ENCODE data around the gene TAS2R41. TPM values are rescaled to one million over a fixed set of nuclear protein-coding genes. Genes with fewer than 3 reads are reported as not detected.

The TAS2R41 gene
- polyA plus RNA-seq, 1 donor (not counting 4 experiments of a cell fraction or from before 2014, with no cell fraction given), result not detected

DNA sequence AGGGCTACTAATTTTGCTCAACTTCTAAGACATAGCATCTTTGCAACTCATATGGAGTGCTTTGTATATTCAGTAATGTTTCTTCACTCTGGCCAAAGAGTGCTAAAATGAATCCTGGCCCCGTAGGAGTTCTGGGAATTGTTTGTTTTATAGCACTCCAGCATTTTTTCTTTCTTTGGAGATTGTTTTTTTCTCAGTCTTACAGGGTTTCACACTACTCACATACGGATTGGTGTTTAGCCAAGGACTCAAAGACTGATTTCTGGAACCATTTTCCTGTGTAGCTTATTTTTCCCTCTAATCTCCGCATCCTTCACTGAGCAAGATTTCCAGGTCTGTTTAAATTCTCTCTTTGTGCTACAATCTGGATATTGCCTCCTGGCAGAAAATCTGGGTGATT lies 6.4 kb downstream of the TAS2R41 start:
- Histone ChIP-seq H3K9me1 (ENCODE audit: control insufficient read depth, extremely low read depth, insufficient read depth, low read length) (no peaks in the 10 kb centered on the region), H3K79me2 (ENCODE audit: control insufficient read depth, insufficient read depth, low read length) (no peaks in the 10 kb centered on the region), H4K20me1 (ENCODE audit: control insufficient read depth, extremely low read depth, insufficient read depth, low read length) (no peaks in the 10 kb centered on the region), H3K9me3 (ENCODE audit: control insufficient read depth, low read depth, low read length) (no peaks in the 10 kb centered on the region), H2AFZ (ENCODE audit: control insufficient read depth, low read length) (no peak overlapping the region), H3K27ac (ENCODE audit: control insufficient read depth, insufficient read depth, low read length) (no peak overlapping the region), H3K4me1 (ENCODE audit: control insufficient read depth, extremely low read depth, insufficient read depth, low read length) (no peaks in the 10 kb centered on the region), H3K4me2 (ENCODE audit: control insufficient read depth, extremely low read depth, insufficient read depth, low read depth, low read length) (no peak overlapping the region), H3K36me3 (ENCODE audit: control insufficient read depth in 2 of 2, extremely low read depth in 1 of 2, insufficient read depth in 2 of 2, low read length in 2 of 2) (no peaks in the 10 kb centered on the region), H3K9ac (ENCODE audit: control insufficient read depth, extremely low read depth, insufficient read depth, low read length) (no peak overlapping the region), H3K4me3 (ENCODE audit: control insufficient read depth in 2 of 3, extremely low read depth in 1 of 3, insufficient read depth in 2 of 3, low read depth in 1 of 3, low read length in 3 of 3) (no peak overlapping the region), H3K27me3 (ENCODE audit: control insufficient read depth, extremely low read depth, insufficient read depth, low read length) (no peaks in the 10 kb centered on the region)
- FAIRE-seq (no peak), DNase-seq (ENCODE audit: low read depth, low spot score) (no peak)
- dilution Hi-C loops (cut with MboI; ENCODE audit: extremely low pct_ligation_motif_present, low sequenced_read_pairs), result no loop called here
- TF ChIP-seq, protein P1, sequence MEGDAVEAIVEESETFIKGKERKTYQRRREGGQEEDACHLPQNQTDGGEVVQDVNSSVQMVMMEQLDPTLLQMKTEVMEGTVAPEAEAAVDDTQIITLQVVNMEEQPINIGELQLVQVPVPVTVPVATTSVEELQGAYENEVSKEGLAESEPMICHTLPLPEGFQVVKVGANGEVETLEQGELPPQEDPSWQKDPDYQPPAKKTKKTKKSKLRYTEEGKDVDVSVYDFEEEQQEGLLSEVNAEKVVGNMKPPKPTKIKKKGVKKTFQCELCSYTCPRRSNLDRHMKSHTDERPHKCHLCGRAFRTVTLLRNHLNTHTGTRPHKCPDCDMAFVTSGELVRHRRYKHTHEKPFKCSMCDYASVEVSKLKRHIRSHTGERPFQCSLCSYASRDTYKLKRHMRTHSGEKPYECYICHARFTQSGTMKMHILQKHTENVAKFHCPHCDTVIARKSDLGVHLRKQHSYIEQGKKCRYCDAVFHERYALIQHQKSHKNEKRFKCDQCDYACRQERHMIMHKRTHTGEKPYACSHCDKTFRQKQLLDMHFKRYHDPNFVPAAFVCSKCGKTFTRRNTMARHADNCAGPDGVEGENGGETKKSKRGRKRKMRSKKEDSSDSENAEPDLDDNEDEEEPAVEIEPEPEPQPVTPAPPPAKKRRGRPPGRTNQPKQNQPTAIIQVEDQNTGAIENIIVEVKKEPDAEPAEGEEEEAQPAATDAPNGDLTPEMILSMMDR (optimal IDR thresholded peaks at IDR 0.05 in 1 of 3, IDR thresholded peaks at IDR 0.05 in 1 of 3, conservative IDR thresholded peaks at IDR 0.05 in 1 of 3; ENCODE audit: extremely low read depth in 1 of 3, insufficient read depth in 2 of 3, low read length in 3 of 3), result no peak
- TF ChIP-seq EZH2 (IDR thresholded peaks at IDR 0.05; ENCODE audit: low read length), result no peak

DNA sequence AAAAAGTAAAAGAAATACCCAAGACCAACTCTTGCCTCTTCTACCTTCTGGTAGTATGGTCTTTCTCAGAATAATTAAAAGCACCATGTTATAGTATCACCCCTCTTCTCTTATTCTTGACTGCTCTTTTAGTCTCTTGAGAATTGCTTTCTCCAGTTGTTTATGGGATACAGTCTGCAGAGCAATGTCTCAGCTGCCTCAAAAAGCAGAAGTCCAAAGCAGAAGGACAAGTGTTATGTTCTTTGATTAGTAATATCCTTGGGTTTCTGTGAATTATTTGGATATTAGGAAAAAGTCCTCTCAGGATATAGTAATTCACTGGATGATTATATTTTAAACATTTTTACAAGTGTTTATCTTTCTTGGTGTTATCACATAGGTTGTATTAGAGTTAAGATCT lies 7.4 kb downstream of the TAS2R41 start:
- FAIRE-seq (no peak), DNase-seq (ENCODE audit: low read depth, low spot score) (no peak)
- Histone ChIP-seq H4K20me1 (ENCODE audit: control insufficient read depth, extremely low read depth, insufficient read depth, low read length) (no peaks in the 10 kb centered on the region), H3K9ac (ENCODE audit: control insufficient read depth, extremely low read depth, insufficient read depth, low read length) (no peak overlapping the region), H3K9me3 (ENCODE audit: control insufficient read depth, low read depth, low read length) (no peaks in the 10 kb centered on the region), H3K4me3 (ENCODE audit: control insufficient read depth in 2 of 3, extremely low read depth in 1 of 3, insufficient read depth in 2 of 3, low read depth in 1 of 3, low read length in 3 of 3) (no peak overlapping the region), H3K27me3 (ENCODE audit: control insufficient read depth, extremely low read depth, insufficient read depth, low read length) (no peaks in the 10 kb centered on the region), H2AFZ (ENCODE audit: control insufficient read depth, low read length) (no peak overlapping the region), H3K9me1 (ENCODE audit: control insufficient read depth, extremely low read depth, insufficient read depth, low read length) (no peaks in the 10 kb centered on the region), H3K4me1 (ENCODE audit: control insufficient read depth, extremely low read depth, insufficient read depth, low read length) (no peaks in the 10 kb centered on the region), H3K27ac (ENCODE audit: control insufficient read depth, insufficient read depth, low read length) (no peak overlapping the region), H3K79me2 (ENCODE audit: control insufficient read depth, insufficient read depth, low read length) (no peaks in the 10 kb centered on the region), H3K36me3 (ENCODE audit: control insufficient read depth in 2 of 2, extremely low read depth in 1 of 2, insufficient read depth in 2 of 2, low read length in 2 of 2) (no peaks in the 10 kb centered on the region), H3K4me2 (ENCODE audit: control insufficient read depth, extremely low read depth, insufficient read depth, low read depth, low read length) (no peak overlapping the region)
- dilution Hi-C loops (cut with MboI; ENCODE audit: extremely low pct_ligation_motif_present, low sequenced_read_pairs), result no loop called here
- no peak for TF ChIP-seq EZH2 (IDR thresholded peaks at IDR 0.05; ENCODE audit: low read length)
- TF ChIP-seq, protein P1 (optimal IDR thresholded peaks at IDR 0.05 in 1 of 3, IDR thresholded peaks at IDR 0.05 in 1 of 3, conservative IDR thresholded peaks at IDR 0.05 in 1 of 3; ENCODE audit: extremely low read depth in 1 of 3, insufficient read depth in 2 of 3, low read length in 3 of 3), result no peak
